GM12878 (cell line): ENCODE measurements around the gene COX18.

Source experiments
- CTCF ChIP-seq, 3 experiments: IDR thresholded peaks in 2 of 3; conservative IDR thresholded peaks in 1 of 3; 2 replicates each; pipeline ENCODE4 v1.5.1; 2011; ENCODE audit warnings: low read depth in 3 of 3, low read length in 3 of 3, mild to moderate bottlenecking in 3 of 3, control low read depth in 2 of 3, moderate library complexity in 2 of 3, inconsistent platforms in 1 of 3, mixed read lengths in 1 of 3; ENCODE audit not compliant: control insufficient read depth in 2 of 3, insufficient read depth in 1 of 3; ENCODE audit errors: extremely low read depth in 1 of 3
- EZH2 ChIP-seq: IDR thresholded peaks from 2 replicates; pipeline ENCODE4 v1.6.1; 2012; ENCODE audit warnings: low read depth, mild to moderate bottlenecking, control low read depth, inconsistent platforms, low read length, borderline replicate concordance; ENCODE audit not compliant: control insufficient read depth
- HDAC2 ChIP-seq: fragments of 200-600 bp; sonication (generic); IDR thresholded peaks from 2 replicates; pipeline ENCODE4 v1.6.1; 2017
- NRF1 ChIP-seq: conservative IDR thresholded peaks from 2 replicates; pipeline ENCODE4 v1.6.1; 2011; ENCODE audit warnings: mild to moderate bottlenecking, low read depth, low read length, improper control_type of control experiment
- RAD21 ChIP-seq: IDR thresholded peaks from 2 replicates; pipeline ENCODE4 v1.6.1; 2011; ENCODE audit warnings: mild to moderate bottlenecking, low read depth, low read length, moderate library complexity; ENCODE audit not compliant: insufficient read depth
- REST ChIP-seq: IDR thresholded peaks from 2 replicates; pipeline ENCODE4 v1.6.1; 2012; ENCODE audit warnings: mild to moderate bottlenecking, low read depth, low read length
- SMC3 ChIP-seq: IDR thresholded peaks from 2 replicates; pipeline ENCODE4 v1.6.1; 2011; ENCODE audit warnings: low read length, improper control_type of control experiment, borderline replicate concordance

GRCh38 chr4:73098713-73099112, 29.2 kb upstream of the COX18 start:
- TF ChIP-seq REST (no peak), HDAC2 (no peak), EZH2 (no peak), RAD21 (no peak), SMC3 (no peak), NRF1 (no peak), CTCF (IDR thresholded peaks at IDR 0.05 in 2 of 3, conservative IDR thresholded peaks at IDR 0.05 in 1 of 3; ENCODE audit: control insufficient read depth in 2 of 3, extremely low read depth in 1 of 3, insufficient read depth in 1 of 3, low read depth in 3 of 3, low read length in 3 of 3) (no peak)
